Activated naive CD4-positive, alpha-beta T cell treated with anti-CD3 and anti-CD28 coated beads, Interleukin-2, amount 50 U/mL, for 72 hours (primary cell): ENCODE data around the gene MYO19. TPM values are rescaled to one million over a fixed set of nuclear protein-coding genes. Genes with fewer than 3 reads are reported as not detected.

Experiments used
- ATAC-seq, 2 donors: fragments of 150-1000 bp; cut with Tn5 transposase; 2 replicates each; pipeline ENCODE4 v1.10.0; 2021; ENCODE audit warnings: mild to moderate bottlenecking in 2 of 2, moderate library complexity in 2 of 2
- DNase-seq, 2 donors: peaks; one replicate each; pipeline ENCODE4 v3.0.0; 2021 to 2022; ENCODE audit warnings: low spot score in 2 of 2
- H3K27ac Mint-ChIP-seq, 2 donors: one replicate each; pipeline ENCODE4 v1.8.0; 2022; ENCODE audit warnings: mild to moderate bottlenecking in 2 of 2, mixed read lengths in 2 of 2
- H3K36me3 Mint-ChIP-seq, 2 donors: one replicate each; pipeline ENCODE4 v1.8.0; 2022; ENCODE audit warnings: mixed read lengths in 2 of 2
- H3K9me3 Mint-ChIP-seq, 2 donors: one replicate each; pipeline ENCODE4 v1.8.0; 2022; ENCODE audit warnings: mixed read lengths in 2 of 2
- total RNA-seq, 2 donors: library from RNA; stranded (reverse); gene quantifications; one replicate each; pipeline ENCODE4 v1.2.3, GENCODE V29; 2022

MYO19 gene
- total RNA-seq, result 100 to 1,000 TPM; 153 to 170 TPM

- Mint-ChIP-seq H3K27ac (peak within 1 kb of the TSS; percentile 94 to 96), H3K36me3 (peaks cover 43 to 54% of the 10 kb centered on the region in 2 donors), H3K9me3 (no peaks in the 10 kb centered on the region)
- DNase-seq (peak; percentile 89 to 92), ATAC-seq (peak; percentile 89)
Measured at GRCh38 chr17:36534840-36535668, at the start of gene MYO19, which contains the start of gene PIGW. Gene MYO19 (minus strand): TSS chr17:36534868. CDS start chr17:36532538, 2,330 bp downstream. Gene PIGW (plus strand): TSS chr17:36534987. CDS start chr17:36537102, 2,115 bp downstream.

GRCh38 chr17:36583787-36584186 is 49.1 kb upstream of the MYO19 start:
- ATAC-seq (no peak), DNase-seq (no peak)
- H3K9me3 Mint-ChIP-seq, result no peaks in the 10 kb centered on the region
- peaks cover 14 to 30% of the 10 kb centered on the region in 2 donors for H3K36me3 Mint-ChIP-seq
- no peak overlapping the region for H3K27ac Mint-ChIP-seq

- DNase-seq (no peak), ATAC-seq (no peak)
- Mint-ChIP-seq H3K9me3 (no peaks in the 10 kb centered on the region), H3K36me3 (peaks cover 9 to 20% of the 10 kb centered on the region in 2 donors), H3K27ac (no peak overlapping the region)
Measured at GRCh38 chr17:36578671-36579070, 44.0 kb upstream of the MYO19 start.

GRCh38 chr17:36576793-36577192 is 42.1 kb upstream of the MYO19 start:
- Mint-ChIP-seq H3K36me3 (peaks cover 9 to 17% of the 10 kb centered on the region in 2 donors), H3K27ac (no peak overlapping the region), H3K9me3 (no peaks in the 10 kb centered on the region)
- ATAC-seq (no peak), DNase-seq (no peak)

GRCh38 chr17:36575028-36575427 is 40.4 kb upstream of the MYO19 start:
- H3K36me3 Mint-ChIP-seq, result peaks cover 9 to 14% of the 10 kb centered on the region in 2 donors
- ATAC-seq (no peak), DNase-seq (no peak)
- no peaks in the 10 kb centered on the region for H3K9me3 Mint-ChIP-seq
- H3K27ac Mint-ChIP-seq, result peak overlapping the region in 1 of 2 donors; percentile 15

- ATAC-seq, result no peak
- Mint-ChIP-seq H3K27ac (no peak overlapping the region), H3K9me3 (no peaks in the 10 kb centered on the region), H3K36me3 (peaks cover 0 to 5% of the 10 kb centered on the region in 2 donors)
- no peak for DNase-seq
Measured at GRCh38 chr17:36566081-36566480, 31.4 kb upstream of the MYO19 start.

- ATAC-seq, result peak in 1 of 2 donors; percentile 36
- H3K36me3 Mint-ChIP-seq, result peaks cover 10 to 27% of the 10 kb centered on the region in 2 donors
- H3K9me3 Mint-ChIP-seq, result no peaks in the 10 kb centered on the region
- DNase-seq, result no peak
- peak overlapping the region in 1 of 2 donors; percentile 89 for H3K27ac Mint-ChIP-seq
Measured at GRCh38 chr17:36553459-36553858, 18.8 kb upstream of the MYO19 start.

- Mint-ChIP-seq H3K27ac (peak overlapping the region in 1 of 2 donors; percentile 87), H3K9me3 (no peaks in the 10 kb centered on the region), H3K36me3 (peaks cover 14 to 32% of the 10 kb centered on the region in 2 donors)
- ATAC-seq (peak in 1 of 2 donors; percentile 47), DNase-seq (no peak)
Measured at GRCh38 chr17:36550491-36551417, 16.1 kb upstream of the MYO19 start.

GRCh38 chr17:36547776-36548175 is 13.1 kb upstream of the MYO19 start:
- Mint-ChIP-seq H3K9me3 (no peaks in the 10 kb centered on the region), H3K36me3 (peaks cover 23% of the 10 kb centered on the region in 2 donors), H3K27ac (peak overlapping the region; percentile 88 to 95)
- ATAC-seq (no peak), DNase-seq (no peak)

- Mint-ChIP-seq H3K36me3 (peaks cover 23% of the 10 kb centered on the region in 2 donors), H3K27ac (peak overlapping the region; percentile 95 to 96), H3K9me3 (no peaks in the 10 kb centered on the region)
- ATAC-seq (no peak), DNase-seq (no peak)
Measured at GRCh38 chr17:36546418-36547093, 11.9 kb upstream of the MYO19 start.

GRCh38 chr17:36545465-36546417 is 11.1 kb upstream of the MYO19 start:
- ATAC-seq (peak; percentile 71 to 87), DNase-seq (peak; percentile 92 to 97)
- Mint-ChIP-seq H3K36me3 (peaks cover 23% of the 10 kb centered on the region in 2 donors), H3K27ac (peak overlapping the region; percentile 95 to 96), H3K9me3 (no peaks in the 10 kb centered on the region)

- Mint-ChIP-seq H3K27ac (peak overlapping the region; percentile 95 to 96), H3K9me3 (no peaks in the 10 kb centered on the region), H3K36me3 (peaks cover 23% of the 10 kb centered on the region in 2 donors)
- no peak for ATAC-seq
- no peak for DNase-seq
Measured at GRCh38 chr17:36545077-36545464, 10.4 kb upstream of the MYO19 start.

- ATAC-seq, result peak; percentile 72 to 80
- Mint-ChIP-seq H3K9me3 (no peaks in the 10 kb centered on the region), H3K36me3 (peaks cover 23 to 27% of the 10 kb centered on the region in 2 donors)
Measured at GRCh38 chr17:36544307-36545076, 9.8 kb upstream of the MYO19 start, which contains the start of gene GGNBP2. Gene GGNBP2 (plus strand): TSS chr17:36544919. CDS start chr17:36545725, 806 bp downstream.

GRCh38 chr17:36544044-36544306 is 9.3 kb upstream of the MYO19 start:
- DNase-seq (no peak), ATAC-seq (no peak)
- Mint-ChIP-seq H3K27ac (peak overlapping the region; percentile 95 to 99), H3K36me3 (peaks cover 23 to 27% of the 10 kb centered on the region in 2 donors), H3K9me3 (no peaks in the 10 kb centered on the region)

More at GRCh38 chr17:36544307-36545076, 9.8 kb upstream of the MYO19 start, which contains the start of gene GGNBP2:
- peak; percentile 92 to 94 for DNase-seq
- peak within 1 kb of the TSS; percentile 95 to 99 for H3K27ac Mint-ChIP-seq

GRCh38 chr17:36542755-36543154 is 8.1 kb upstream of the MYO19 start:
- Mint-ChIP-seq H3K36me3 (peaks cover 26% of the 10 kb centered on the region in 2 donors), H3K27ac (peak overlapping the region in 1 of 2 donors; percentile 9), H3K9me3 (no peaks in the 10 kb centered on the region)
- no peak for ATAC-seq
- DNase-seq, result no peak
